Measurements from ENCODE around the gene COL4A4. TPM values are rescaled to one million over a fixed set of nuclear protein-coding genes. Genes with fewer than 3 reads are reported as not detected.
A peak's percentile ranks its signal among the peaks of the same experiment; 100 is the strongest.

Gene COL4A4
- total RNA-seq, 6 donors from 2014 or later = 22.0 to 31.2 (median 26.1) TPM

DNA sequence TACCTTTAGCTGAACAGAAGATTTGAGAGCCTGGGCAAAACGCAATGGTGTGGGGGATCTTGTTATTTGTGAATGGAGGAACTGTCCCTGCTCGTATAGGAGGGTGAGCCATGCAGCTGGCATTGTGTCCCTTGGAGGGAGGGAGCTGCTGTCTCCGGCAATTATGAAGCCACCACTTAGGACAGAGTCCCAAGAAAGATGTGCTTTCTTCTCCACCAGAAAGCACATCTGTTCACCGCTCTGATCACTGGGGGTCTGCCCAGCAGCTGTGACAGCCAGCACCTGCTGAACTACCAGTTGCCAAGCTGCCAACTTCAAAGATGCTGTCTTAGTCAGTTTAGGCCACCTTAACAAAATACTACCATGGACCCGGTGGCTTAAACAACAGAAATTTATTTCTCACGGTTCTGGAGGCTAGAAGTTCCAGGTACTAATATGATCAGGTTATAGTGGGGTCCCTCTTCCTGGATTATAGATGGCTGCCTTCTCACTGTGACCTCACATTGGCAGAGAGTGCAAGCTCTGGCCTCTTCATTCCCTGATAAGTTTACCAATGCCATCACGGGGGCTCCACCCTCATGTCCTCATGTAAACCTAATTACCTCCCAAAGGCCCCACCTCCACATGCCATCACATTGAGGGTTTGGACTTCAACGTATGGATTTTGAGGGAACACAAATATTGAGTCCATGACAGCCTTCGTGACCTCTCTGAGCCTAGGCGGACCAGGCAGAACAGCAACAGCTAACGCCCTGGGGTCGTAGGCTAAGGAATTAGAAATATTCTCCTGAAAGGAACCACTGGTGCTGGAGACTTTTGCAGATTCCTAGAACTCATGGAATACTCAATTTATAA is 179.9 kb downstream of the COL4A4 start:
- ATAC-seq (ENCODE audit: low FRiP score in 2 of 2) (no peak), DNase-seq (no peak)
- 82 to 83% methylated on average over 12 of the region's 12 CpGs for WGBS, 2 donors
- Histone ChIP-seq H3K27ac (peak overlapping the region in 2 of 4 donors; percentile 7 to 24), H3K4me1 (peaks cover 0 to 3% (median 2%) of the 10 kb centered on the region in 4 donors), H3K4me3 (no peak overlapping the region), H3K36me3 (no peaks in the 10 kb centered on the region), H3K27me3 (no peaks in the 10 kb centered on the region), H3K9me3 (no peaks in the 10 kb centered on the region)
- no peak for TF ChIP-seq CTCF (IDR thresholded peaks at IDR 0.05)
- TF ChIP-seq POLR2AphosphoS5 (IDR thresholded peaks at IDR 0.05) = no peak

DNA sequence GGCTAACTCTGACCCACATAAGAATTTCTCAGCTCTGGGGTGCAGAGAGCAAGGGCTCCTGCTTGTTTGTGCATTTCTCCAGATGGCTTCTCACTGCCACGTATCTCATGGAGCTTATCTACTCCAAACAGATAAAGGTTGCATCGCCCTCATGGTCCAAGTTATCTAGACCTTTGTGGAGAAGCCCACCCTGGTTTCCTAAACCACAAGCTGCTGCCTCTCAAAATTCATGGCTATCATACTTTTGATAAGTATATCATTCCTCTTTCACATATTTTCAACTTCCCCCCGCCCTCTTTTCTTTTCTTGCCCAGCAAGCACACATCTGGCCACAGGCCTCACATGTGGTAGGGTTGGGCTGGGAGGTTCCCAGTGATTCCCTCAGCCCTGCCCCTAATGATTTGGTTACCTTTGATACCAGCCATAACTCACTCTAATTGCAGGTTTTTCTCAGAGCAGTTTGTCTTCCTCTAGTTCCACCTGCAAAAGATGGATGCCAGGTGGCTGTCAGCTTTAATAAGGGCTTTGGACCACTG is 182.1 kb downstream of the COL4A4 start:
- peaks cover 0 to 3% (median 3%) of the 10 kb centered on the region in 4 donors for H3K4me1 ChIP-seq
- ATAC-seq (ENCODE audit: low FRiP score in 2 of 2) (no peak), DNase-seq (no peak)
- no peaks in the 10 kb centered on the region for H3K36me3 ChIP-seq
- no peak overlapping the region for H3K4me3 ChIP-seq
- no peaks in the 10 kb centered on the region for H3K9me3 ChIP-seq
- H3K27me3 ChIP-seq = no peaks in the 10 kb centered on the region
- WGBS, 2 donors = 76 to 77% methylated on average over 3 of the region's 3 CpGs
- TF ChIP-seq EP300 (IDR thresholded peaks at IDR 0.05) (no peak), POLR2A (IDR thresholded peaks at IDR 0.05) (no peak), POLR2AphosphoS5 (IDR thresholded peaks at IDR 0.05) (no peak), CTCF (IDR thresholded peaks at IDR 0.05) (no peak)
- H3K27ac ChIP-seq = no peak overlapping the region

- H3K27ac ChIP-seq = no peak overlapping the region
- no peaks in the 10 kb centered on the region for H3K27me3 ChIP-seq
- DNase-seq (no peak), ATAC-seq (ENCODE audit: low FRiP score in 2 of 2) (no peak)
- WGBS, 2 donors = 94 to 98% methylated on average over 4 of the region's 4 CpGs
- TF ChIP-seq POLR2A (IDR thresholded peaks at IDR 0.05) (no peak), POLR2AphosphoS5 (IDR thresholded peaks at IDR 0.05) (no peak), EP300 (IDR thresholded peaks at IDR 0.05) (no peak), CTCF (IDR thresholded peaks at IDR 0.05) (no peak)
- H3K36me3 ChIP-seq = no peaks in the 10 kb centered on the region
- no peak overlapping the region for H3K4me3 ChIP-seq
- no peaks in the 10 kb centered on the region for H3K9me3 ChIP-seq
- peaks cover 0 to 7% (median 0%) of the 10 kb centered on the region in 4 donors for H3K4me1 ChIP-seq
These were observed 185.0 kb downstream of the COL4A4 start for GRCh38 chr2:226979004-226979403.

GRCh38 chr2:226978300-226978699 is 185.7 kb downstream of the COL4A4 start:
- no peak overlapping the region for H3K4me3 ChIP-seq
- no peaks in the 10 kb centered on the region for H3K27me3 ChIP-seq
- H3K36me3 ChIP-seq = no peaks in the 10 kb centered on the region
- ATAC-seq (ENCODE audit: low FRiP score in 2 of 2) (no peak), DNase-seq (no peak)
- TF ChIP-seq POLR2A (IDR thresholded peaks at IDR 0.05) (no peak), CTCF (IDR thresholded peaks at IDR 0.05) (no peak), POLR2AphosphoS5 (IDR thresholded peaks at IDR 0.05) (no peak), EP300 (IDR thresholded peaks at IDR 0.05) (no peak)
- peaks cover 0 to 7% (median 0%) of the 10 kb centered on the region in 4 donors for H3K4me1 ChIP-seq
- H3K27ac ChIP-seq = no peak overlapping the region
- no peaks in the 10 kb centered on the region for H3K9me3 ChIP-seq
- WGBS, 2 donors = 96% methylated on average over 7 of the region's 7 CpGs

All from upper lobe of left lung (tissue), 6 donors.